Hindlimb muscle (tissue), 1 donor: ENCODE data around the gene NUDCD3. TPM values are rescaled to one million over a fixed set of nuclear protein-coding genes. Genes with fewer than 3 reads are reported as not detected.

Experiments
- DNase-seq: peaks from one replicate; pipeline ENCODE4 v3.0.0-alpha.2; 2013
- polyA plus RNA-seq: library from polyadenylated mRNA; unstranded; fragments of 120-200 nt; gene quantifications from one replicate; pipeline ENCODE4 v1.2.1, GENCODE V29; 2013; ENCODE audit not compliant: insufficient read length

NUDCD3 gene
- polyA plus RNA-seq, 1 donor, result 84.1 TPM

- no peak for DNase-seq
Observed at GRCh38 chr7:44477938-44478337, 12.5 kb downstream of the NUDCD3 start.

- DNase-seq, result peak; percentile 49
Observed at GRCh38 chr7:44477063-44477830, 13.2 kb downstream of the NUDCD3 start.

GRCh38 chr7:44476313-44476712 lies 14.1 kb downstream of the NUDCD3 start:
- DNase-seq, result no peak

- DNase-seq, result no peak
Observed at GRCh38 chr7:44473295-44473694, 17.2 kb downstream of the NUDCD3 start.

- DNase-seq, result no peak
Observed at GRCh38 chr7:44472843-44473242, 17.6 kb downstream of the NUDCD3 start.

- no peak for DNase-seq
Observed at GRCh38 chr7:44471850-44472249, 18.6 kb downstream of the NUDCD3 start.

- DNase-seq, result no peak
Observed at GRCh38 chr7:44471436-44471835, 19.0 kb downstream of the NUDCD3 start.

- no peak for DNase-seq
Observed at GRCh38 chr7:44470628-44471245, 19.7 kb downstream of the NUDCD3 start.

GRCh38 chr7:44470135-44470479 lies 20.4 kb downstream of the NUDCD3 start:
- DNase-seq, result no peak

GRCh38 chr7:44469461-44470134 lies 20.9 kb downstream of the NUDCD3 start:
- DNase-seq, result no peak

- DNase-seq, result no peak
Observed at GRCh38 chr7:44467217-44467548, 23.3 kb downstream of the NUDCD3 start.

- no peak for DNase-seq
Observed at GRCh38 chr7:44466300-44467216, 23.9 kb downstream of the NUDCD3 start.

GRCh38 chr7:44465490-44465889 lies 25.0 kb downstream of the NUDCD3 start:
- no peak for DNase-seq

GRCh38 chr7:44463169-44463808 lies 27.2 kb downstream of the NUDCD3 start:
- no peak for DNase-seq

- no peak for DNase-seq
Observed at GRCh38 chr7:44461387-44461786, 29.1 kb downstream of the NUDCD3 start.

- DNase-seq, result no peak
Observed at GRCh38 chr7:44460325-44460724, 30.1 kb downstream of the NUDCD3 start.

GRCh38 chr7:44455155-44455554 lies 35.3 kb downstream of the NUDCD3 start:
- no peak for DNase-seq

- no peak for DNase-seq
Observed at GRCh38 chr7:44454348-44454747, 36.1 kb downstream of the NUDCD3 start.

- DNase-seq, result no peak
Observed at GRCh38 chr7:44451123-44451522, 39.3 kb downstream of the NUDCD3 start.

- DNase-seq, result no peak
Observed at GRCh38 chr7:44449584-44449928, 40.9 kb downstream of the NUDCD3 start.

GRCh38 chr7:44448922-44449583 lies 41.4 kb downstream of the NUDCD3 start:
- DNase-seq, result no peak

- no peak for DNase-seq
Observed at GRCh38 chr7:44447874-44448425, 42.5 kb downstream of the NUDCD3 start.
